Tibial nerve (tissue), 4 donors: ENCODE measurements around the gene FEM1B.

Source experiments
- CTCF ChIP-seq, 5 experiments: fragments of 200-600 bp in 3 of 5; fragments of 450-650 bp in 2 of 5; sonication (generic) in 3 of 5; IDR thresholded peaks; one replicate each; pipeline ENCODE4 v1.5.1; 2016 to 2019; ENCODE audit warnings: antibody characterized with exemption in 5 of 5, mild to moderate bottlenecking in 3 of 5, moderate library complexity in 2 of 5
- EP300 ChIP-seq, 2 donors: sonication (generic); formaldehyde crosslinking; IDR thresholded peaks; one replicate each; pipeline ENCODE4 v1.6.1; 2017; ENCODE audit warnings: antibody characterized with exemption in 2 of 2, mild to moderate bottlenecking in 1 of 2
- POLR2A ChIP-seq, 2 donors: fragments of 450-650 bp; IDR thresholded peaks; one replicate each; pipeline ENCODE4 v1.6.1; 2017; ENCODE audit warnings: antibody characterized with exemption in 2 of 2, mild to moderate bottlenecking in 2 of 2, moderate library complexity in 2 of 2

- TF ChIP-seq CTCF (IDR thresholded peaks at IDR 0.05) (no peak), POLR2A (IDR thresholded peaks at IDR 0.05) (no peak), EP300 (IDR thresholded peaks at IDR 0.05) (peak in 1 of 2 donors; percentile 65)
These were observed 21.4 kb downstream of the FEM1B start for GRCh38 chr15:68298882-68299381.
